ENCODE measurements around the gene DYNC1I2.
"Not testable (repeated sequence)": the region's sequence is repeated elsewhere in the genome, so short reads cannot be mapped to it uniquely, and the experiment has no call there.

- TF ChIP-seq NFRKB (IDR thresholded peaks at IDR 0.05); HDGF (IDR thresholded peaks at IDR 0.05; ENCODE audit: borderline replicate concordance); FOXM1 (IDR thresholded peaks at IDR 0.05; ENCODE audit: borderline replicate concordance); ZNF384 (IDR thresholded peaks at IDR 0.05); SUZ12 (IDR thresholded peaks at IDR 0.05); TARDBP (IDR thresholded peaks at IDR 0.05); ELF4 (IDR thresholded peaks at IDR 0.05); SP1 (IDR thresholded peaks at IDR 0.05); BHLHE40 (IDR thresholded peaks at IDR 0.05; ENCODE audit: borderline replicate concordance); FOXK2 (IDR thresholded peaks at IDR 0.05); FOXA1 (IDR thresholded peaks at IDR 0.05); ARNT (IDR thresholded peaks at IDR 0.05): not testable (repeated sequence)
These were observed 73.9 kb downstream of the DYNC1I2 start for GRCh38 chr2:171761176-171761575.

All from HEK293T (cell line).